ENCODE measurements around the gene CSHL1.

CSHL1 gene

GRCh38 chr17:63911041-63911635 is at the start of gene CSHL1:
Gene CSHL1, minus strand, starts transcription at chr17:63911258. Its CDS starts 62 bp downstream, at chr17:63911196.
- no peak within 1 kb of the TSS for H3K27ac Mint-ChIP-seq
- TF ChIP-seq CTCF (IDR thresholded peaks at IDR 0.05; ENCODE audit: unreplicated experiment in 3 of 3), result no peak
- H3K36me3 Mint-ChIP-seq (ENCODE audit: low read depth), result no peaks in the 10 kb centered on the region
- H3K4me1 Mint-ChIP-seq, result no peaks in the 10 kb centered on the region
- no peak within 1 kb of the TSS for H3K4me3 Mint-ChIP-seq
- H3K9me3 Mint-ChIP-seq, result no peaks in the 10 kb centered on the region
- H3K27me3 Mint-ChIP-seq (ENCODE audit: low read depth), result peaks cover 29% of the 10 kb centered on the region

- Mint-ChIP-seq H3K36me3 (ENCODE audit: low read depth) (no peaks in the 10 kb centered on the region), H3K4me3 (no peak overlapping the region), H3K9me3 (no peaks in the 10 kb centered on the region), H3K27ac (no peak overlapping the region), H3K27me3 (ENCODE audit: low read depth) (peaks cover 19% of the 10 kb centered on the region), H3K4me1 (no peaks in the 10 kb centered on the region)
- no peak for TF ChIP-seq CTCF (IDR thresholded peaks at IDR 0.05; ENCODE audit: unreplicated experiment in 3 of 3)
Measured at GRCh38 chr17:63960430-63960829, 49.4 kb upstream of the CSHL1 start.

GRCh38 chr17:63960006-63960405 is 48.9 kb upstream of the CSHL1 start:
- H3K4me3 Mint-ChIP-seq, result no peak overlapping the region
- H3K4me1 Mint-ChIP-seq, result no peaks in the 10 kb centered on the region
- H3K27ac Mint-ChIP-seq, result no peak overlapping the region
- H3K27me3 Mint-ChIP-seq (ENCODE audit: low read depth), result peaks cover 19% of the 10 kb centered on the region
- no peaks in the 10 kb centered on the region for H3K9me3 Mint-ChIP-seq
- H3K36me3 Mint-ChIP-seq (ENCODE audit: low read depth), result no peaks in the 10 kb centered on the region
- TF ChIP-seq CTCF (IDR thresholded peaks at IDR 0.05; ENCODE audit: unreplicated experiment in 3 of 3), result no peak

GRCh38 chr17:63956296-63956920 is 45.4 kb upstream of the CSHL1 start:
- H3K36me3 Mint-ChIP-seq (ENCODE audit: low read depth), result no peaks in the 10 kb centered on the region
- TF ChIP-seq CTCF (IDR thresholded peaks at IDR 0.05; ENCODE audit: unreplicated experiment in 3 of 3), result no peak
- H3K4me3 Mint-ChIP-seq, result no peak overlapping the region
- H3K27me3 Mint-ChIP-seq (ENCODE audit: low read depth), result peaks cover 14% of the 10 kb centered on the region
- H3K4me1 Mint-ChIP-seq, result peaks cover 6% of the 10 kb centered on the region
- no peak overlapping the region for H3K27ac Mint-ChIP-seq
- H3K9me3 Mint-ChIP-seq, result no peaks in the 10 kb centered on the region

GRCh38 chr17:63955791-63956190 is 44.7 kb upstream of the CSHL1 start:
- H3K27ac Mint-ChIP-seq, result no peak overlapping the region
- peaks cover 6% of the 10 kb centered on the region for H3K4me1 Mint-ChIP-seq
- H3K27me3 Mint-ChIP-seq (ENCODE audit: low read depth), result peaks cover 9% of the 10 kb centered on the region
- TF ChIP-seq CTCF (IDR thresholded peaks at IDR 0.05; ENCODE audit: unreplicated experiment in 3 of 3), result no peak
- no peak overlapping the region for H3K4me3 Mint-ChIP-seq
- no peaks in the 10 kb centered on the region for H3K36me3 Mint-ChIP-seq (ENCODE audit: low read depth)
- H3K9me3 Mint-ChIP-seq, result no peaks in the 10 kb centered on the region

GRCh38 chr17:63955232-63955631 is 44.2 kb upstream of the CSHL1 start:
- H3K4me3 Mint-ChIP-seq, result no peak overlapping the region
- peaks cover 4% of the 10 kb centered on the region for H3K27me3 Mint-ChIP-seq (ENCODE audit: low read depth)
- H3K4me1 Mint-ChIP-seq, result peaks cover 6% of the 10 kb centered on the region
- H3K36me3 Mint-ChIP-seq (ENCODE audit: low read depth), result no peaks in the 10 kb centered on the region
- no peak overlapping the region for H3K27ac Mint-ChIP-seq
- TF ChIP-seq CTCF (IDR thresholded peaks at IDR 0.05; ENCODE audit: unreplicated experiment in 3 of 3), result no peak
- H3K9me3 Mint-ChIP-seq, result no peaks in the 10 kb centered on the region

Measured in nephron (organoid).